A204.1 (cell line): ENCODE data around the gene CAB39L.

ENCODE experiments used
- FAIRE-seq: peaks from 2 replicates; lab custom pipeline; 2012; peaks lifted over from hg19 to GRCh38; lab: Jason Lieb, UNC

The CAB39L gene

GRCh38 chr13:49399801-49400472 is 43.9 kb downstream of the CAB39L start:
- FAIRE-seq: peak; percentile 71

GRCh38 chr13:49395878-49396380 is 47.9 kb downstream of the CAB39L start:
- FAIRE-seq: peak; percentile 63

- peak; percentile 98 for FAIRE-seq
These were observed 48.4 kb downstream of the CAB39L start for GRCh38 chr13:49395451-49395865.

- FAIRE-seq: no peak
These were observed 55.7 kb downstream of the CAB39L start for GRCh38 chr13:49388091-49388635.

GRCh38 chr13:49386664-49387063 is 57.2 kb downstream of the CAB39L start:
- FAIRE-seq: no peak

- FAIRE-seq: peak; percentile 79
These were observed 67.7 kb downstream of the CAB39L start for GRCh38 chr13:49376121-49376520.

- peak; percentile 96 for FAIRE-seq
These were observed 69.1 kb downstream of the CAB39L start for GRCh38 chr13:49374585-49375290.

- FAIRE-seq: no peak
These were observed 70.1 kb downstream of the CAB39L start for GRCh38 chr13:49373716-49374115.

GRCh38 chr13:49371943-49372613 is 71.8 kb downstream of the CAB39L start:
- peak; percentile 78 for FAIRE-seq

GRCh38 chr13:49370371-49370770 is 73.5 kb downstream of the CAB39L start:
- FAIRE-seq: peak; percentile 94

- FAIRE-seq: no peak
These were observed 74.0 kb downstream of the CAB39L start for GRCh38 chr13:49369866-49370265.

GRCh38 chr13:49368688-49369087 is 75.2 kb downstream of the CAB39L start:
- peak; percentile 32 for FAIRE-seq

- peak; percentile 95 for FAIRE-seq
These were observed 76.0 kb downstream of the CAB39L start for GRCh38 chr13:49367640-49368422.

GRCh38 chr13:49366841-49367240 is 77.0 kb downstream of the CAB39L start:
- FAIRE-seq: no peak

- FAIRE-seq: no peak
These were observed 86.2 kb downstream of the CAB39L start for GRCh38 chr13:49357694-49358093.

GRCh38 chr13:49356223-49356622 is 87.6 kb downstream of the CAB39L start:
- no peak for FAIRE-seq

- FAIRE-seq: no peak
These were observed 89.1 kb downstream of the CAB39L start for GRCh38 chr13:49354719-49355118.

- FAIRE-seq: no peak
These were observed 90.0 kb downstream of the CAB39L start for GRCh38 chr13:49353908-49354307.

- no peak for FAIRE-seq
These were observed 92.0 kb downstream of the CAB39L start for GRCh38 chr13:49351871-49352270.

GRCh38 chr13:49348751-49349150 is 95.1 kb downstream of the CAB39L start:
- FAIRE-seq: no peak

GRCh38 chr13:49347650-49348385 is 96.0 kb downstream of the CAB39L start:
- FAIRE-seq: no peak
